Tibial artery (tissue), 4 donors: ENCODE results near the gene TTC28.

ENCODE experiments used
- DNase-seq, 2 donors: peaks; one replicate each; pipeline ENCODE4 v3.0.0-alpha.2; 2019
- H3K27ac ChIP-seq, 2 donors: fragments of 200-600 bp; sonication (generic) in 1 of 2; 1 replicate in 1 of 2; 2 replicates in 1 of 2; pipeline ENCODE4 v1.5.1; 2018 to 2019; ENCODE audit warnings: mild to moderate bottlenecking in 1 of 2
- H3K27me3 ChIP-seq, 2 donors: fragments of 200-600 bp; sonication (generic) in 1 of 2; one replicate each; pipeline versions ENCODE4 v1.5.1 to v1.6.0; 2016 to 2019
- H3K36me3 ChIP-seq, 3 donors: fragments of 200-600 bp; sonication (generic) in 2 of 3; one replicate each; pipeline ENCODE4 v1.5.1; 2016 to 2019; ENCODE audit warnings: mild to moderate bottlenecking in 2 of 3
- H3K4me1 ChIP-seq, 4 donors: fragments of 200-600 bp; sonication (generic) in 2 of 4; 1 replicate in 3 of 4; 2 replicates in 1 of 4; pipeline ENCODE4 v1.5.1; 2016 to 2019
- H3K4me3 ChIP-seq, 2 donors: fragments of 200-600 bp; sonication (generic) in 1 of 2; 1 replicate in 1 of 2; 2 replicates in 1 of 2; pipeline ENCODE4 v1.5.1; 2018 to 2019; ENCODE audit warnings: mild to moderate bottlenecking in 2 of 2
- H3K9me3 ChIP-seq, 3 donors: fragments of 200-600 bp; sonication (generic) in 1 of 3; one replicate each; pipeline ENCODE4 v1.5.1; 2016 to 2019
- intact Hi-C: fragments of 100-400 bp; cut with DNase I; formaldehyde crosslinking; loops from one replicate; pipeline ENCODE4 v1.15.0; 2023; ENCODE audit warnings: low total_unique reads
- TF ChIP-seq, protein P1 (sequence below), 2 experiments: fragments of 200-600 bp in 1 of 2; fragments of 450-650 bp in 1 of 2; IDR thresholded peaks; one replicate each; pipeline ENCODE4 v1.5.1; 2017 to 2019; ENCODE audit warnings: antibody characterized with exemption in 2 of 2, mild to moderate bottlenecking in 1 of 2, moderate library complexity in 1 of 2

The TTC28 gene

DNA sequence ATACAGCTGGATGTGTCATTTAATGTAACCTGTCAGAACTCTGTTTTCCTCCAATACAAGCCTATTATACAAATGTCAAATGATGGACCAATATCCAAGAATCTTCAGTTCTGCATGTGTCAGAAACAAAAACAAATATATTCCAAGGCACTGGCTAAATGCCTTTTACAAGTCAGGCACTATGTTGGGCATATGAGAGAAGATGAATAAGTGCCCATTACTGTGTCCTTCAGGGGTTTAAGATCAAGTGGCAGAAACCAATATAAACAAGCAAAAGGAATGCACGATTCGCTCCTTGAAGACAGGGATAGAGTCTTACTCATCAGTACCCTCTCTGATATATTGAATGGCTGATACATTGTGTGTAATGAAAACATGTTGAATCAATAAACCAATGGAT, 254.4 kb downstream of the TTC28 start:
- peaks cover 0 to 37% (median 9%) of the 10 kb centered on the region in 4 donors for H3K4me1 ChIP-seq
- H3K36me3 ChIP-seq = no peaks in the 10 kb centered on the region
- TF ChIP-seq, protein P1, sequence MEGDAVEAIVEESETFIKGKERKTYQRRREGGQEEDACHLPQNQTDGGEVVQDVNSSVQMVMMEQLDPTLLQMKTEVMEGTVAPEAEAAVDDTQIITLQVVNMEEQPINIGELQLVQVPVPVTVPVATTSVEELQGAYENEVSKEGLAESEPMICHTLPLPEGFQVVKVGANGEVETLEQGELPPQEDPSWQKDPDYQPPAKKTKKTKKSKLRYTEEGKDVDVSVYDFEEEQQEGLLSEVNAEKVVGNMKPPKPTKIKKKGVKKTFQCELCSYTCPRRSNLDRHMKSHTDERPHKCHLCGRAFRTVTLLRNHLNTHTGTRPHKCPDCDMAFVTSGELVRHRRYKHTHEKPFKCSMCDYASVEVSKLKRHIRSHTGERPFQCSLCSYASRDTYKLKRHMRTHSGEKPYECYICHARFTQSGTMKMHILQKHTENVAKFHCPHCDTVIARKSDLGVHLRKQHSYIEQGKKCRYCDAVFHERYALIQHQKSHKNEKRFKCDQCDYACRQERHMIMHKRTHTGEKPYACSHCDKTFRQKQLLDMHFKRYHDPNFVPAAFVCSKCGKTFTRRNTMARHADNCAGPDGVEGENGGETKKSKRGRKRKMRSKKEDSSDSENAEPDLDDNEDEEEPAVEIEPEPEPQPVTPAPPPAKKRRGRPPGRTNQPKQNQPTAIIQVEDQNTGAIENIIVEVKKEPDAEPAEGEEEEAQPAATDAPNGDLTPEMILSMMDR (IDR thresholded peaks at IDR 0.05) = no peak
- H3K9me3 ChIP-seq = no peaks in the 10 kb centered on the region
- H3K4me3 ChIP-seq = no peak overlapping the region
- no peak overlapping the region for H3K27ac ChIP-seq
- DNase-seq = no peak
- no peaks in the 10 kb centered on the region for H3K27me3 ChIP-seq
- intact Hi-C loops = no loop called here

DNA sequence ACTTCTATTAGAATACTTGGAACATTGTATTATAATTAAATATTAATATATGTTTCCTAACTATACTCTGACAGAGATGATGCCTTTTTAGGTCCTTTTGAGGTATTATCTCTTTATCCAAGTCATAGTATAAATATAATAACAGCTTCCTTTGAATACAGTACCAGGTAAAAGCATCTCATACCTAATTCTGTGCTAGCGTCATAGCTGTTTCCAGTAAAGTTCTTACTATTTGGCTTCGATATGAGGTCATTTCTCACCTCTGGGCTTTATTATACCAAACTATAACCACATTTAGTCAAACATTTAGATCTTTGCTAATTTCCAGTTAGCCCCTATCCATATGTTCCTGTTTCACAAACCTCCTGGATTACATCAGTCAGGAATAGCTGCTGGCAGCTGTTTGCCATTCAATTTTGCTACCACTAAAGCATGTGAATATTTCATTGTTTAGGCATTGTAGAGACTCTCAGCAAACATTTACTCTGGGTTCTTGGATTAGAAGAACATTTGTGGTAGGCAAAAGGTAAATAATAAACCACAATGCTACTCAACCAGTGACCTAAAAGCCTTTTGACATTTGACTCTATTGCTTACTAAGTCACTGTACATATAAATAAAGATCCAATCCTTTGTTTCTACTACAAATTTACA, 255.1 kb downstream of the TTC28 start:
- H3K27ac ChIP-seq = no peak overlapping the region
- no peaks in the 10 kb centered on the region for H3K9me3 ChIP-seq
- intact Hi-C loops = no loop called here
- TF ChIP-seq, protein P1 (IDR thresholded peaks at IDR 0.05) = no peak
- no peaks in the 10 kb centered on the region for H3K36me3 ChIP-seq
- DNase-seq = no peak
- no peaks in the 10 kb centered on the region for H3K27me3 ChIP-seq
- H3K4me3 ChIP-seq = no peak overlapping the region
- H3K4me1 ChIP-seq = peaks cover 0 to 42% (median 12%) of the 10 kb centered on the region in 4 donors

DNA sequence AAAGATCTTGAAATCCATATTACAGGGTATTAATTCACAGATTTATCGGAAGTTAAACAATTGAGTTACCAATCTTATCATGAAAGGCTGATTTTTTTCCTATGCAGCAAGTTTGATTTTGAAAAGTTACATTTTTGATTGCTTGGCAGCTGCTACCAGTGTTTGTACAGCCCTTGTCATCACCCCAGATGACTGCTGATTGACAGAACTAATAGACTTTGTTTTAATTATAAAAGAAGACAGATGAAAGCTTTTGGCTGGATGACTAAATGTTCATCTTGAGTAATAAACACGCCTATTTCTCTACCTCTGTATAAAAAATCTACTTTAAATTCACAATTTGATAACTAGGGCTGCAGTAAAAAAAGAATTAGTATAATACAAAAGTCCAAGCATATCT, 259.7 kb downstream of the TTC28 start:
- H3K4me1 ChIP-seq = peaks cover 0 to 22% (median 6%) of the 10 kb centered on the region in 4 donors
- no peak for DNase-seq
- intact Hi-C loops = no loop called here
- TF ChIP-seq, protein P1 (IDR thresholded peaks at IDR 0.05) = no peak
- no peaks in the 10 kb centered on the region for H3K36me3 ChIP-seq
- no peak overlapping the region for H3K27ac ChIP-seq
- no peaks in the 10 kb centered on the region for H3K9me3 ChIP-seq
- H3K27me3 ChIP-seq = no peaks in the 10 kb centered on the region
- no peak overlapping the region for H3K4me3 ChIP-seq

DNA sequence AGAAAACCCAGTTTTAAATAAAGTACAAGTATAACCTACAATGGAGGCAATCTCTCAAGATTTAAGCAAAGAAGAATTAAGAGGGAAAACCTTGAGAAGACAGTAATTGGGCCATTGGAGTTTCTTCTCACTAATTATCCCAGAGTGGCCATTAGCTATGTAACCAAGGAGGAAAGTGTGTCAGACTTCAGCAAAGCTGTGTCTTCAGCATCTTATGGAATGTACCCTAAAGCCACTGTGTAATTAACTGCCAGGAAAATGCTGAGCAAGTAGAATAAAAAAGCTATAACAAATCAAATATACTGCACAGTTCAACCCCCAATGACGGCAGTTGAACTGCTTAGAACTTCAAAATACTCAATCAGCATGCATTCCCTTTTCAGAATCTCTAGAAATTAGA, 261.6 kb downstream of the TTC28 start:
- no peak overlapping the region for H3K4me3 ChIP-seq
- TF ChIP-seq, protein P1 (IDR thresholded peaks at IDR 0.05) = no peak
- DNase-seq = no peak
- intact Hi-C loops = no loop called here
- H3K27ac ChIP-seq = no peak overlapping the region
- H3K9me3 ChIP-seq = no peaks in the 10 kb centered on the region
- no peaks in the 10 kb centered on the region for H3K36me3 ChIP-seq
- no peaks in the 10 kb centered on the region for H3K27me3 ChIP-seq
- peaks cover 0 to 26% (median 10%) of the 10 kb centered on the region in 4 donors for H3K4me1 ChIP-seq

DNA sequence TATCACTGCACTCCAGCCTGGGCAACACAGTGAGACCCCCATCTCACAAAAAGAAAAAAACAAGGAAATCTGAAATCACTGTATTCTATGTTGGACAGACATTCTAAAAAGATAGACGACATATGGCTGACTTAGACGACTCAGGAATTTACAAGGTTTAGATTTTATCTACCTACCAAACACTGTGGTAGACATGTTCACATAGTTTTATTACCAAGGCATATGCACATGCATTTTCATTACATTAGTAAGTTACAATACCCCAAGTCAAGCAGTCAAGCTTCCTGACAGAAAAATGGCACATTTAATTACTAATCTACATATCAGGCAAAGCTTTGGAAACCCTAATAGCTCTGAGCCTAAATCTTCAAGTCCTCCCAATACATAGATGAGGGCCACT, 262.2 kb downstream of the TTC28 start:
- intact Hi-C loops = no loop called here
- TF ChIP-seq, protein P1 (IDR thresholded peaks at IDR 0.05) = no peak

More for the DNA sequence above, 262.2 kb downstream of the TTC28 start:
- H3K27me3 ChIP-seq = no peaks in the 10 kb centered on the region
- no peak for DNase-seq
- no peaks in the 10 kb centered on the region for H3K9me3 ChIP-seq
- no peak overlapping the region for H3K4me3 ChIP-seq
- H3K4me1 ChIP-seq = peaks cover 0 to 26% (median 10%) of the 10 kb centered on the region in 4 donors
- H3K27ac ChIP-seq = no peak overlapping the region
- no peaks in the 10 kb centered on the region for H3K36me3 ChIP-seq
